Right lung (tissue), 10 donors: ENCODE results near the gene PMP22. TPM values are rescaled to one million over a fixed set of nuclear protein-coding genes. Genes with fewer than 3 reads are reported as not detected.

ENCODE experiments used
- DNase-seq, 2 donors: peaks; one replicate each; pipeline ENCODE4 v3.0.0-alpha.2; 2013
- long read RNA-seq, 8 donors: transcript quantifications; one replicate each; lab custom pipeline, GENCODE V29; 2026
- polyA plus RNA-seq, 5 donors: library from polyadenylated mRNA; unstranded; fragments of 120-200 nt; gene quantifications; one replicate each; pipeline versions ENCODE4 v1.2.1 to v1.2.3, GENCODE V29; 2013; ENCODE audit warnings: inconsistent platforms in 1 of 5, low replicate concordance in 1 of 5; ENCODE audit not compliant: insufficient read length in 5 of 5, insufficient read depth in 1 of 5

Gene PMP22
- 100 to 1,000 TPM; 136 to 157 (median 139) TPM for polyA plus RNA-seq
- long read RNA-seq, donor 1, transcript PMP22-203 (5 exons, 1,817 nt): major isoform, 76 of 105 reads
- long read RNA-seq, donor 1, partial matches to known transcripts: 25 of 105 reads
- long read RNA-seq, donor 1, other reads (novel, unspliced or antisense): 0 of 105 reads
- long read RNA-seq, donor 2, transcript PMP22-203 (5 exons, 1,817 nt): major isoform, 44 of 61 reads
- long read RNA-seq, donor 2, partial matches to known transcripts: 13 of 61 reads
- long read RNA-seq, donor 2, other reads (novel, unspliced or antisense): 0 of 61 reads
- long read RNA-seq, donor 3, transcript PMP22-203 (5 exons, 1,817 nt): major isoform, 61 of 93 reads
- long read RNA-seq, donor 3, partial matches to known transcripts: 24 of 93 reads
- long read RNA-seq, donor 3, other reads (novel, unspliced or antisense): 0 of 93 reads
- long read RNA-seq, donor 4, transcript PMP22-203 (5 exons, 1,817 nt): major isoform, 27 of 29 reads
- long read RNA-seq, donor 4, partial matches to known transcripts: 0 of 29 reads
- long read RNA-seq, donor 4, other reads (novel, unspliced or antisense): 0 of 29 reads
- long read RNA-seq, donor 5, transcript PMP22-203 (5 exons, 1,817 nt): major isoform, 81 of 121 reads
- long read RNA-seq, donor 5, partial matches to known transcripts: 39 of 121 reads
- long read RNA-seq, donor 5, other reads (novel, unspliced or antisense): 0 of 121 reads
- long read RNA-seq, donor 6, transcript PMP22-203 (5 exons, 1,817 nt): major isoform, 57 of 80 reads
- long read RNA-seq, donor 6, partial matches to known transcripts: 20 of 80 reads
- long read RNA-seq, donor 6, other reads (novel, unspliced or antisense): 0 of 80 reads
- long read RNA-seq, donor 7, transcript PMP22-203 (5 exons, 1,817 nt): major isoform, 24 of 40 reads
- long read RNA-seq, donor 7, partial matches to known transcripts: 13 of 40 reads
- long read RNA-seq, donor 7, other reads (novel, unspliced or antisense): 0 of 40 reads
- long read RNA-seq, donor 8, transcript PMP22-203 (5 exons, 1,817 nt): major isoform, 31 of 40 reads
- long read RNA-seq, donor 8, partial matches to known transcripts: 5 of 40 reads
- long read RNA-seq, donor 8, other reads (novel, unspliced or antisense): 0 of 40 reads

DNA sequence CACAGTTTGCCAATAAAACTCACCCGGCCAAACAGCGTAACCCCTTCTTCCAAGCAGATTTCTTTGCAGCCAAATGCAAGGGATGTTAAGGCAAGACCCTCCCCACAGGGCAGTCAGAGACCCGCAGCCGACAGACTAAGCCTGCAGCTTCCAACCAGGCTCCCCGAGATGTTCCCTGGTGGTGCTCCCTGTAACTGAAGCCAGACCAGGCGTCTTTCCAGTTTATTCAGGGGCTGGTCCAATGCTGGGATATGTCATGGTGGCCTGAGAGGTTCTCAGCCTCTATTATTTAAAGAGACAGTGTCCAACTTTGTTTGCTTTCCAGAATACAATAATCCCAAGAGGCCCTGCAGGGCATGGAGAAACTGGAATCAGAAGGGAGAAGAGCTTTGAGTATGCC lies at the start of gene PMP22:
TSS of gene PMP22 (minus strand) at position 196 of the 400 bp plus-strand sequence. CDS start 4,599 bp downstream, outside the sequence.
- DNase-seq: no peak

DNA sequence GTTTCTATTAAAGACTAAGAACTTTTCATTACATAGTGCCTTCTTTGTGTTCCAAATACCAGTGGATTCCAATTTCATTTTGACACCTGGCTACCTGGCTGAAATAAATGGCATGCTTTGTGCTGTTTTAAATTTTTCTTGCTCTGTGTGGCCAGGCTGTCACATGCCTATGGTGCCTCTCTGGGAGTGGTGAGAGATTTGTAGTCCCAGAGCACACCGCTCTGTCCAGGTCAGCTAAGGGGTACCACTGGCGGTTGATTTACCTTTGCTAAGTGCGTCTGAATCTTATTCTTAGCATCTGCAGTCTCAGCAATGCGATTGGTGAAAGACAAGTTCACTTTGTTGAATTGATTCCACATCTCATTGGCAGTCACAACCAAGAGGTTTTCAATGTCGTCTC lies 46.9 kb upstream of the PMP22 start:
- DNase-seq: no peak

DNA sequence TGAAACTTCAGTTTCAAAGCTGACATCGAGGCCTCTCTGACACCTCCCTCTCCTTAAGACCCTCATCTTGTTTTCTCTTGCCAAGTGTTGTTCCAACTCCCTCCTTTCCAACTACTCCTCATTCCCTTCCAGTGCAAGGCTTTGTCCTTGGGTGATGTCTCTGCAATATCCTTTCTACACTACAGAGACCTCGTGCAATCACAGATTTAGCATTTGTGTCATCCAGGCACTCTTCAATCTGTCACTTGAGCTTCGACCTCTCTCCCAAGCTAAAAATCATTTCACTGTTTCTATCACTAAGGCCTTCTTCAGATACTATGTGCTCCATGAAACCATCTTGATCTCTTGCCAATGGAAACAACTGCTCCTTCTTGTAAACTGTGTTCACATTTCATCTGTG lies 44.7 kb upstream of the PMP22 start:
- DNase-seq: no peak

DNA sequence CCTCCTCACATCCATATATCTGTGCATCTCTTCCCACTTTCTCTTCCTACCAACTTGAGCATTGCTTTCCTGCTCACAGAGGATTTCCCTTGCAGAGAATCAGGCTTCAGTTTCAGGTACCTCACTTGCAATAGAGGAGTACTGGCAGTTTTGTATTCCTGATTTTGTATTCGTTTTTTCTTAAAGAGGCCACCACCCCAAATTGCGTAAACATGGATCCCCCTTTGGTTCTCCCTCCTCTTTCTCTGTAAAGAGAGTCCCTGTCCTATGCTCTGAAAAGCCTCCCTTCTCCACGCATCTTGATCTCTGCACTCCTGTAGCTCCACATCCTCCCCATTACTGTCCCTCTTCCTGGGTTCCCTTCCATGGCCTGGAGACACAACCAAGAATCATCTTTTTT lies 44.1 kb upstream of the PMP22 start:
- DNase-seq: no peak

- no peak for DNase-seq
Measured at GRCh38 chr17:15308758-15309157, 43.6 kb upstream of the PMP22 start.

DNA sequence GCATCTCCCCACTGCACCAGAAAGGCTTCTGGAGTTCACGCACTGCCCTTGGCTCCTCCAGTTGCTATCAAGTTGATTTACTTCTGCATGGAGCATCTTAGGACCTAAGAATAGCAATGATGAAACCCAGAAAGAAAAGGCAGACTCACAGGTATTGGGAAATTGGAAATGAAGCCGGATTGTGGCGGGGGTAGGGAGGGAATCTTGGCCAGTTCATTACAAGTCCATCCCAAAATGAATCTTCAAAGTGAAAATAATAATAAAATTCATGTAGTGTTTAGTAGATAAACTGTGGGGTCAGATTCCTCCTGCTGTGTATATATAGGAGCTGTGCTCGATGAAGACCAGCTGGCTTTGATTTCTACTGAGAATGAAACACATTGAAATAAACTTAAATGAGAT lies 42.6 kb upstream of the PMP22 start:
- DNase-seq: peak; percentile 86 to 90

DNA sequence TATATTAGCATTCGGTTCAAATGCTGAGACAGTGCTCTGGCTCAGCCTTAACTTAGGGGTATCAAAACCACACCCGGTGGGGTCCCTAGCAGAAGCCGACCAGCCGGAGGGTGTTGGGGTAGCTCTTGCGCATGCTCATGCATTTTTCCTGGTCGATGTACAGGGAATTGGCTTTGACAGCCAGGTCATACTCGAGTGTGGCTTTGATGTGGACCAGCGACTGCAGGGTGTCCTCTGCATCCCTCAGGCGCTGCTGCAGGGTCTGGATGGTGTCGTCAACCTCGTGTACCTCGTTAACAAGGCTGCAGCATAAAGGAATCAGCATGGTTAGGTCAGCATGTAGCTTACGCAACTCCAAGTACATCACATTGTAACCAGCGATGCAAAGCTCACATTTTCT lies 38.7 kb upstream of the PMP22 start:
- no peak for DNase-seq

DNA sequence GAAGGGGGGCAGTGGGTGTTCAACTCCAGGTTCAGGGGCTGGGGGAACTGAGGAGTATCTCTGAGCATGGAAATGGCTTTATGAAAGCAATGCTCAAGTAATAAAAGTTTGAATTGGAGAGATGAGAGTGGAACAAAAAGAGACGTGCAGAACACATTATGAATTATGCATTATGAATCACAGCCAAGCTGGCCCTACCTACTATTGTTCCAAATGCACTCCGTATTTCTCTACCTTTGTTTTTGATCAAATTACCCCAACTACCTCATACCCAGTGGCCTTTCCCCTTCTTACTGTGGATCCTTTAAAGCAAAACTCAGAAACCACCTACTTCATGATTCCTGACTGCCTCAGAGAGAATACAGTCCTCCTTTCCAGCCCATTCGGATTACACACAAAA lies 38.1 kb upstream of the PMP22 start:
- no peak for DNase-seq

- DNase-seq: no peak
Measured at GRCh38 chr17:15301845-15302244, 36.7 kb upstream of the PMP22 start.

- DNase-seq: no peak
Measured at GRCh38 chr17:15298176-15298575, 33.0 kb upstream of the PMP22 start.

- no peak for DNase-seq
Measured at GRCh38 chr17:15293558-15293957, 28.4 kb upstream of the PMP22 start.

DNA sequence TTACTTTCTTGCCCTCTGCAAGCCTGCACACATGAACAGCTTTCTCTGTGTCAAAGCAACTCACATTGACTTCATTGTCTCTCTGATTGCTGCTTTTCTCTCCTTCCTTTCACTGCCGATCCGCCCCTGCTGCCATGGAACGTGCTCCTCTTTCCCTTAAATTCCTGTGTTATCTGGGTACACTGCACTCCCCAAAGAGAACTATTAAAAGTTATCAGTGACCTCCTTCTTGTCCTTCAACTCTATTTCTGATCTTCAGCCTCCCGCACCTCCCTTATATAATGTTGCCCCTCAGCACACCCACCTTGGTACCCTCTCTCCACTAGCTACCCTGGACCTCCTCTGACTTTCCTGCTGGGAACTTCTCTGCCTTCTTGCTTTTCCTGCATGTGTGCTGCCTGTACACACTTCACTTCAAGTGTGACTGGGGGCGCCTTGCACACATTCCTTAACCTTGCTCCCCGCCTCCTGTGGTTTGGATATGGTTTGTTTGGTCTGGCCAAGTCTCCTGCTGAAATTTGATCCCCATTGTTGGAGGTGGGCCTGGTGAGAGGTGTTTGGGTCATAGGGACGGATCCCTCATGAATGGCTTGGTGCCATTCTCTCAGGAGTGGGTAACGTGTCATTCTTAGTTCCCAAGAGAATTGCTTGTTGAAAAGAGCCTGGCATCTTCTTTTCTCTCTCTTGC lies 26.7 kb upstream of the PMP22 start:
- DNase-seq: no peak

DNA sequence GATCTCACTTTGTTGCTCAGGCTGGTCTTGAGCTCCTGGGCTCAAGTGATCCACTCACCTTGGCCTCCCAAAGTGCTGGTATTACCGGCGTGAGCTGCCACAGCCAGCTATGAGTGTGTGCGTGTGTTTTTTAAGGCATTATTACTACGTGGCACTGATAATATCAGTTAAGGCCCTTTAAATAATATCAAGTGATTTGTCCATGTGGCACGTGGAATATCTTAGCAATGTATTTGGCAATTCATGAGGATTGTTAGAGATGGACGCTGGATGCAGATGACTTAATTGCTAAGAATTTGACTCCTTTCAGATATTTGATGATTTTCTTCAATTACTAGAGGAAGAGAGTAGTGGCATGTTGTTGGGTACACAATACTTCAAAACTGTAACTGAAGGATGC lies 25.5 kb upstream of the PMP22 start:
- no peak for DNase-seq

- DNase-seq: no peak
Measured at GRCh38 chr17:15289285-15290183, 24.4 kb upstream of the PMP22 start.

DNA sequence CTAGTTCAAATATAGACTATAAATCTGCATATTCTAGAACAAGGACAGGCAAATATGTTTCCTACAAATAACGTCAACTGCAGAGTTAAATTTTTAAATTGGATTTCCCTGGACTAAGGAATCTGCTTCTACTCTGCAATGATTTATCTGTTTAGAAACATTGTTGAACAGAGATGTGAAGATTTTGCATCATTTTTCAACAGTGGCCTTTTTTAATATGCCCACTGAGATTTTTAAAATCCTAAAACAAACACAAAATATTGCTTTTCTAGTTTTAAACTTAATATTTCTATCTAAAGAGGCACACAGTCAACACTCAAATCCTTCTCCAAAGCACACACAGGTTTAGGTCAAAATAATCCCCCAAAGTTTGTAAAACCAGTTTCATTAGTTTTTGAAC lies 23.7 kb upstream of the PMP22 start:
- no peak for DNase-seq

GRCh38 chr17:15287538-15288267 lies 22.6 kb upstream of the PMP22 start:
- no peak for DNase-seq

GRCh38 chr17:15285466-15285865 lies 20.3 kb upstream of the PMP22 start:
- DNase-seq: no peak

DNA sequence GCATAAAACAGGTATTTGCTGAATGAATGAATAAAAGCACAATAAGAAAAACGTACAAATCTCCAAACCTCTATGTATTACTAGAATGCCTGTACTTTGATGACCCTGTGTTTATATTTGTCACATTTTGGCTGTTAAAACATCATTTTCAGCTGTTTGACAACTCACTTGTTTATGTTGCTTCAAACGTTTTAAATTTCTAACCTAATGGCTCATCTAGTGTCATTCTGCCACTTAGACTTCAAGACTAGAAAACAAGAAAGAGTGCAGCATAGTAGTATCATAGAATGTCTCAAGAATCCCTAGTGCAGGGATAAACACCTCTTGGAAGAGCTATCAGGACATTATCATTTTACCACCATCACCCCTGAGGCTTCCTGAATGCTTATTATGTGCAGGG lies 19.4 kb upstream of the PMP22 start:
- DNase-seq: no peak

- DNase-seq: no peak
Measured at GRCh38 chr17:15284107-15284506, 19.0 kb upstream of the PMP22 start.

DNA sequence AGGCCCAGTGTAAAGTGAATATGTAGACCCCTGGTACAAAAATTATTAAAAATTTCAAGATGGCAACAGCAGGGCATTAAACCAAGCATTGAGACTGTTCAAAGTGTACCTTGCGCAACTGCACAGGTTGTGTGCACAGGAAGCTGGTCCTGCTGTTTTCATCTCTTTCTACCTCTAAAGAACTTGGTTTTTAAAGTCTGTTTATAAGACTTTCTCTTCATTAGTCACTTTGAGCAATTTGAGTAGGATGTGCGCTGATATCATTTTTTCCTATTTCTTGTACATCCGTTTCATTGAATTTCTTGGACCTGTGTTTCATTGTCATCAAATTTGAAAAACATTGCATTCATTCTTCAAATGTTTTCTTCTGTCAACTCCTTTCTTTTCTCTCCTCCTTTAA lies 16.8 kb upstream of the PMP22 start:
- no peak for DNase-seq
